AG08395 (cell line): ENCODE results near the gene MYBPC1.
"Not testable (repeated sequence)": the region's sequence is repeated elsewhere in the genome, so short reads cannot be mapped to it uniquely, and the experiment has no call there.

Experiments
- DNase-seq: peaks from one replicate; pipeline ENCODE4 v3.0.0; 2012; ENCODE audit warnings: mixed read lengths, low spot score

The MYBPC1 gene

GRCh38 chr12:101654442-101654841 lies 59.7 kb downstream of the MYBPC1 start:
- no peak for DNase-seq

DNA sequence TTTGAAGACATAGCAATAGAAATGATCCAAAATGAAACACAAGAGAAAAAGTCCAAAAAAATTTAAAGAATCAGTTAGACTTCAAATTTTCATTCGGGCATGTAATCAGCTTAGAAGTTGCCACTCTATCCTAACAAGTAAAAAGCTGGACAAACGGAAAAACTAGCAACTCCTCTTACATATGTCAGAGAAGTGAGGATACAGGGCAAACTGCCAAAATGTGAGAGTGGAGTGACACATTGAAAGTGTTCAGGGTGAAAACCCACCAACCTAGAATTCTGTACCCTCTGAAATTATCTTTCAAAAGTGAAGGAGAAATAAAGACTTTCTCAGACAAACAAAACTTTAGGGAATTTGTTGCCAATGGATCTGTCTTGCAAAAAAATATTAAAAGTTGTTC lies 60.6 kb downstream of the MYBPC1 start:
- DNase-seq = no peak

DNA sequence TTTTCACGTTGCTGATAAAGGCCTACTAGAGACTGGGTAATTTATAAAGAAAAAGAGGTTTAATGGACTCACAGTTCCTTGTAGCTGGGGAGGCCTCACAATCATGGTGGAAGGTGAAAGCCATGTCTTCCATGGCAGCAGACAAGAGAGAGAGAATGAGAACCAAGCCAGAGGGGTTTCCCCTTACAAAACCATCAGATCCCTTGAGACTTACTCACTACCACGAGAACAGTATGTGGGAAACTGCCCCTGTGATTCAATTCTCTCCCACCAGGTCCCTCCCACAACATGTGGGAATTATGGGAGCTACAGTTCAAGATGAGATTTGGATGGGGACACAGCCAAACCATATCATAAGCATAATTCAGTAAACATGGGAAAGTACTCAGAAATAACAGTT lies 65.9 kb downstream of the MYBPC1 start:
- DNase-seq = not testable (repeated sequence)

DNA sequence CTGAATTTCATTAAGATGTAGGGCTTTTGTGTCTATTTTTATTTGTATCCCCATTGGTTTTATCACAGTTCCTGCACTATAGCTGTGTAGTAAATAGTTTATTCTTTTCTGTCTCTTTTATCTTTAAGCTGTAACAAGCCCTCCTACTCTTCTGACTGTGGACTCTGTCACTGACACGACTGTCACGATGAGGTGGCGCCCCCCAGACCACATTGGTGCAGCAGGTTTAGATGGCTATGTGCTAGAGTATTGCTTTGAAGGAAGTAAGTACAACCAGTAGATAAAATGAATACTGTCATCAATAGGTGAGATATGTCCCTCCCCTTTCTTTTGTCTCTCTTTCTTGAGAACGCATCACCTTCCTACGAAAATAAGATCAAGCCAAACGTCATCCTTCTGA lies 68.5 kb downstream of the MYBPC1 start:
- DNase-seq = no peak

GRCh38 chr12:101664992-101665391 lies 70.2 kb downstream of the MYBPC1 start:
- no peak for DNase-seq

- DNase-seq = no peak
Measured at GRCh38 chr12:101666052-101666728, 71.4 kb downstream of the MYBPC1 start.

GRCh38 chr12:101667591-101667990 lies 72.8 kb downstream of the MYBPC1 start:
- DNase-seq = no peak

DNA sequence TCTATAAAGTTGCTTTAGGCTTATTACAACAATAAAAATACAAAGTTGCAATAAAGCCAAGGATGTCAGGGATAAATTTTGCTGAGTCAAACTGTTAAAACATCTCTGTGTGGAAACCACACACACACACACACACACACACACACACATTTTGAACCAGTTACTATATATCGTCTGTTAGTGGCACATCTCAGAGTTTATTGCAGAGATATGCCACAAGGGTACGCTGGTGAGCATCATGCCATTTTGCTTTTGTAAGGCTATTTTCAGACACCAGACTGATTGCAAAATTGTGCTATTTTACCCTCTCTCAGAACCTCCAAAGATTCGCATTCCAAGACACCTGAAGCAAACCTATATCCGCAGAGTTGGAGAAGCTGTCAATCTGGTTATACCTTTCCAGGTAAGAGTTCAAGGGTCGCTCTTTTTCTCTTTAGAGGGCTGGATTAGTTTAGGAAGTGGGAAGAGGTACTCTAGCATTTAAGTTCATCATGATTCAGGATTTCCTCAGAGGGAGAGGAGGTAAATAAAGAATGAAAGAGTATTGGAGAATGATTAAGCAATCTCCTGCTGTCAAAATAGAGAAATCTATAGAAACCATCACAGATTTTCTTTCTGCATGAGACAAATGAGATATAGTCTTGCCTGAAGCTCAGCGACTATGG lies 75.4 kb downstream of the MYBPC1 start:
- peak; percentile 26 for DNase-seq

DNA sequence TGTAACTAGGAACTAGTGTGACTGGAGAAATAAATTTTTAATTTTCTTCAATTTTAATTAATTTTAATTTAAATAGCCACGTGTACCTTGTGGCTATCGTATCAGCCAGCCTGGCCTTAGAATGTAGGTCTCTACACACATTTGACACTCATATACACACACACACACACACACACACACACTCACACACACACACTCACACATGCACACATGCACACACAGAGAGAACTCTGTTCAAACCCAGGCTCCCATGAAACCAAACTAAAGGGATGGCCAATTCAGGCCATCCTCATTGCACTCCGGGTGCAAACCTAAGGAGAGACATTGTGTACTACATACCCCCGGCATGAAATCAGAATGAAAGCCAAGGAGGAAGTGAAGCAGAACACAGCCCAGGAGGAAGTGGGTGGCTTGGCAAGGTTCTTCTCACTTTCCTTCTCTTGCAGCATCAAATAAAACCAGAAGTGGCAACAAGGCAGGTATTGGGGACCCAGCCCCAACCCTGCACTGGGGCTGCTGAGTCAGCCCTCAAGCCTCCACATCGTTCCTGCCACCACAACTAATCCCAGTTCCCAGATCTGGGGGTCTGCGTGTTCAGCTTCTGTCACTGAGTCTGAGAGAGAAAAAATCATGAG lies 76.5 kb downstream of the MYBPC1 start:
- DNase-seq = no peak

- DNase-seq = no peak
Measured at GRCh38 chr12:101671833-101672232, 77.1 kb downstream of the MYBPC1 start.

DNA sequence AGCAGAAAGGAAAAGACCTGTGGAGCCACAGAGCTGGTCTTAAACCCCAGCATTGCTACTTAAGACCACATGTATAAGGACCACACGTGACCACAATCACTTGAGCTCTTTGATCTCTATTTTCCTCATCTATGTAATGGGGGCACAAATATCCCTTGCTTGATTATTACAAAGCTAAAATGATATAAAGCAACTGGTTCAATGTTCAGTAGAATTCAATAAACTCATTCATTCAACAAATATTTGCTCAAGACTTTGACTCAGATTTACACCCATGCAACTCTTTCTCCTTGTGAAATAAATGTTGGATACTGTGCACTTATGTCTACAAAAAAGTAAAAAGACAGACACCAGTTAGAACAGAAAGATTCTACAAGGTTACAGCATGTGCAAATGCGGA lies 80.8 kb downstream of the MYBPC1 start:
- no peak for DNase-seq

DNA sequence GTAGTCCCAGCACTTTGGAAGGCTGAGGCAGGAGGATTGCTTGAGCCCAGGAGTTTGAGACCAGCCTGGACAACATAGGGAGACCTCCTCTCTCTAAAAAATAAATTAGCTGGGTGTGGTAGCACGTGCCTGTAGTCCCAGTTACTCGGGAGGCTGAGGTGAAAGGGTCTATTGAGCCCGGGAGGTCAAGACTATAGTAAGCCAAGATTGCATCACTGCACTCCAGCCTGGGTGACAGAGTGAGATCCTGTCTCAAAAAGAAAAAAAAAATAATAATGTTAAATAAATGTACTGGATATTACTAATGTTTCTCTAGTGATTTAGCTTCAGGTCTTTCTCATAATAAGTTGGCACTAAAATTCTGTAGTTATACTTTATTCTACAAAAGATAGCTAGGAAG lies 81.7 kb downstream of the MYBPC1 start:
- not testable (repeated sequence) for DNase-seq

DNA sequence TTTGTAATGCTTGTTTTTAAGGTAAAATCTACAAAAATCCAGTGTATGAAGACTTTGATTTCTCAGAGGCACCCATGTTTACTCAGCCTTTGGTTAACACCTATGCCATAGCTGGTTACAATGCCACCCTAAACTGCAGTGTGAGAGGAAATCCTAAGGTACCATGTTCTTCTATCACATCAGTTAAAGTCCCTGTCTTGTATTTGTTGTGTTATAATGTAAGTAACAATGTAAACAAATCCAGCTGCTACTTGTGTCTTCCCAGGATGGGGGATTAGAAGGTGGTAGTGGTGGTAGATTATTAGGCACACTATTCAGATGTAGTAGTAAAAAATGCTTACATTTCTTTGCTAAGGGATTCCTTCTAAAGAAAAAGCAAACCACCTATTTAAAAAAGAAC lies 83.3 kb downstream of the MYBPC1 start:
- no peak for DNase-seq

DNA sequence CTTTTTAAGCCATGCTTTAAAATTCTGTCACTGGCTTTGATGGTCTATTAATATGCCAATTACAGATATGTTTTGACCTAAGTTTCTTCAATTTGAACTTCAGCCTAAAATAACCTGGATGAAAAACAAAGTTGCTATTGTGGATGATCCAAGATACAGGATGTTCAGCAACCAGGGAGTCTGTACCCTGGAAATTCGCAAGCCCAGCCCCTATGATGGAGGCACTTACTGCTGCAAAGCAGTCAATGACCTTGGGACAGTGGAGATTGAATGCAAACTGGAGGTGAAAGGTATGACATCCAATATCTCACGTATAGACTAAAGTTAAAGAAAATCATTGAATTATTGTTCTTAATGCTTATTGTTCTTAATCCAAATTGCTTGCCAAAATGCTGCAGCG lies 85.5 kb downstream of the MYBPC1 start:
- DNase-seq = no peak

- no peak for DNase-seq
Measured at GRCh38 chr12:101680647-101681046, 85.9 kb downstream of the MYBPC1 start.

DNA sequence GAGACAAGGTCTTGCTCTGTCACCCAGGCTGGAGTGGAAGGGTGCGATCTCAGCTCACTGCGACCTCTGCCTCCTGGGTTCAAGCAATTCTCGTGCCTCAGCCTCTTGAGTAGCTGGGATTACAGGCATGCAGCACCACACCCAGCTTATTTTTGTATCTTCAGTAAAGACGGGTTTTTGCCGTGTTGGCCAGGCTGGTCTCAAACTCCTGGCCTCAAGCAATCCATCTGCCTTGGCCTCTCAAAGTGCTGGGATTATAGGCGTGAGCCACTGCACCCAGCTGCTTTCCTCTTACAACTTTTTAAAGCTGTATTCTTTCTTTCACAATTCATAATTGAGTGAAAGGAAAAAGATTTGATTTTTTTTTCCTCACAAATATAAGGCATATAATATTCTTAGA lies 86.9 kb downstream of the MYBPC1 start:
- not testable (repeated sequence) for DNase-seq

DNA sequence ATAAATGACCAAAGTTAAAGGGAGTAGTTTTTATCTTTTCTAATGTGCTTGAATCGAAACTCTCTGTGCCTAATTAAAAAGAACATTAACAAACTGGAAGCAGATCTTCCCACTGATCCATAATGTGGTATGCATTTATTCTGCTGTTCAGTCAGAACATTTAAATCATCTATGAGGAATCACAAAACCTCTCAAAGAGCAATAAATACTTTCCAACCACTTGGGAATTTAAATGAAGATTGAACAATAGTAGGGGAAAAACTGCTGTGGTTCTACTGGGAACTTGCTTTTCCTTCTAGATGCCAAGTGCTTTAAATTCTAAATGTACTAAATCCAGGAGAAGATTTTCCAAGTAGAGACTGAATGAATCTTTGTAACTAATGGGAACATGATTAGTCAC lies 90.3 kb downstream of the MYBPC1 start:
- DNase-seq = no peak

DNA sequence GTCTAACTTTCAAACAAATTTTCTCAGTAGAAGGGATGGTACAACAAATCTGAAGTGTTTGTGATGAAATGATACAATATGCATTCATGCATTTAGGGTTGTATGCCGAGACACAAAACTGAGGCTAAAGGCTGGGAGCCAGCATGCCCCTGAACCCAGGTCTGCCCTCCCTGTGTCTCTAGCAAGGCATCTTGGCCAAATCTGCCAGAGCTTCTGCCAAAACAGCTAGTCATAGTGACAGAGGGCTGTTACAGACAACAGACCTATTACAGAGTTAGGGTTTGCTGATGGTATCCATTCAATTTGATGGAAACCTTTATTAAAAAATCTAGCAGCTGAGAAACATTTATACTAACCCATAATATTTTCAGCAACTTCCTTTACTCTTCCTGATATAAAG lies 91.4 kb downstream of the MYBPC1 start:
- no peak for DNase-seq

- DNase-seq = no peak
Measured at GRCh38 chr12:101690544-101691098, 95.8 kb downstream of the MYBPC1 start.

DNA sequence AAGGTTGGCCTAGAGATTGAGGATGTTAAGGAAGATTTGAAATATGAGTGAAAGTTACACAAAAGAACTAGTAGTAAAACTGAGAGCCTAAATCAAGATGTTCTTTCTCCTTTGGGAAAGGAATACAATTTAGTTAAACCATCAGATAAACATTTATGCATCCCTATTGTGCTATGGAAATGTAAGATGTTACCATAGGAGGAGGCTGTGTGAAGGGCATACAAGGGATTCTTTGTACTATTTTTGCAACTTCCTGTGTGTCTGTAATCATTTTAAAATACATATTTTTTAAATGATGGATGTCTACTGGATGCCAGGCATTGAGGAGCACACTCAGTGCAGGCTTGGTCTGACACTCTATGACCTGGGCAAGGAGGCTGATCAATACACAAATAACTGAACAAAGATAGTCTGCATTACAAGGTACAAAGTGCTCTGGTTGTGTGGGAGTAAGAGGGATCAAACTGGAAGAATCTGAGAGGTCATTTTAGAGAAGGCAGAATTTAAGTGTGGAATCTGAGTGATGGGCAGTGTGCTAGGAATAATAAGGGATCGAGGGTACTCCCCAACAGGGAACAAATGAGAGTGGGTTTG lies 96.8 kb downstream of the MYBPC1 start:
- DNase-seq = no peak

GRCh38 chr12:101694297-101694848 lies 99.6 kb downstream of the MYBPC1 start:
- no peak for DNase-seq

- no peak for DNase-seq
Measured at GRCh38 chr12:101694986-101695385, 100.2 kb downstream of the MYBPC1 start.
